DND-41 (cell line): ENCODE measurements around the gene SPRYD3.

ENCODE experiments used
- ATAC-seq: fragments of 200-7000 bp; cut with Tn5 transposase; 3 replicates; pipeline ENCODE4 v1.9.1; 2021; ENCODE audit warnings: low read depth; ENCODE audit not compliant: insufficient read depth
- DNase-seq: peaks from one replicate; pipeline ENCODE4 v3.0.0-alpha.2; 2020
- H2AFZ ChIP-seq: 2 replicates; pipeline ENCODE4 v1.6.0; 2012; ENCODE audit warnings: low read depth, low read length
- H3K27ac ChIP-seq: 2 replicates; pipeline ENCODE4 v1.5.1; 2012; ENCODE audit warnings: low read length, inconsistent platforms
- H3K27me3 ChIP-seq: fragments of 200-600 bp; sonication (generic); 2 replicates; pipeline ENCODE4 v1.6.0; 2012; ENCODE audit warnings: low read length, mild to moderate bottlenecking, inconsistent platforms; ENCODE audit not compliant: insufficient read depth, poor library complexity
- H3K36me3 ChIP-seq: 2 replicates; pipeline ENCODE4 v1.5.1; 2012; ENCODE audit warnings: low read length, inconsistent platforms; ENCODE audit not compliant: insufficient read depth
- H3K4me1 ChIP-seq: 2 replicates; pipeline ENCODE4 v1.5.1; 2012; ENCODE audit warnings: mild to moderate bottlenecking, low read length; ENCODE audit not compliant: insufficient read depth
- H3K4me2 ChIP-seq: 2 replicates; pipeline ENCODE4 v1.6.0; 2012; ENCODE audit warnings: mild to moderate bottlenecking, moderate library complexity, low read length, inconsistent platforms; ENCODE audit not compliant: insufficient read depth
- H3K4me3 ChIP-seq, 2 experiments: fragments of 200-600 bp in 1 of 2; shearing (Covaris generic) in 1 of 2; 2 replicates each; pipeline ENCODE4 v1.5.1; 2012 to 2016; ENCODE audit warnings: inconsistent platforms in 2 of 2, low read length in 2 of 2, mild to moderate bottlenecking in 2 of 2, low read depth in 1 of 2, moderate library complexity in 1 of 2
- H3K79me2 ChIP-seq: 2 replicates; pipeline ENCODE4 v1.6.0; 2012; ENCODE audit warnings: low read length, inconsistent platforms; ENCODE audit not compliant: insufficient read depth
- H3K9ac ChIP-seq: 2 replicates; pipeline ENCODE4 v1.6.0; 2012; ENCODE audit warnings: low read depth, mild to moderate bottlenecking, inconsistent platforms, low read length, moderate library complexity
- H3K9me3 ChIP-seq: 2 replicates; pipeline ENCODE4 v1.5.1; 2012; ENCODE audit warnings: low read length, moderate library complexity, mild to moderate bottlenecking, inconsistent platforms; ENCODE audit not compliant: insufficient read depth, severe bottlenecking
- H4K20me1 ChIP-seq: 2 replicates; pipeline ENCODE4 v1.6.0; 2012; ENCODE audit warnings: low read length; ENCODE audit not compliant: insufficient read depth
- EZH2 ChIP-seq: IDR thresholded peaks from 3 replicates; pipeline ENCODE4 v1.6.1; 2012; ENCODE audit warnings: borderline replicate concordance, low read depth, mild to moderate bottlenecking, moderate library complexity, low read length, inconsistent platforms; ENCODE audit not compliant: severe bottlenecking
- TF ChIP-seq, protein P1 (sequence below): IDR thresholded peaks from 2 replicates; pipeline ENCODE4 v1.5.1; 2012; ENCODE audit warnings: borderline replicate concordance, low read length, moderate library complexity, mild to moderate bottlenecking; ENCODE audit not compliant: poor library complexity, severe bottlenecking; ENCODE audit errors: extremely low read depth

SPRYD3 gene

DNA sequence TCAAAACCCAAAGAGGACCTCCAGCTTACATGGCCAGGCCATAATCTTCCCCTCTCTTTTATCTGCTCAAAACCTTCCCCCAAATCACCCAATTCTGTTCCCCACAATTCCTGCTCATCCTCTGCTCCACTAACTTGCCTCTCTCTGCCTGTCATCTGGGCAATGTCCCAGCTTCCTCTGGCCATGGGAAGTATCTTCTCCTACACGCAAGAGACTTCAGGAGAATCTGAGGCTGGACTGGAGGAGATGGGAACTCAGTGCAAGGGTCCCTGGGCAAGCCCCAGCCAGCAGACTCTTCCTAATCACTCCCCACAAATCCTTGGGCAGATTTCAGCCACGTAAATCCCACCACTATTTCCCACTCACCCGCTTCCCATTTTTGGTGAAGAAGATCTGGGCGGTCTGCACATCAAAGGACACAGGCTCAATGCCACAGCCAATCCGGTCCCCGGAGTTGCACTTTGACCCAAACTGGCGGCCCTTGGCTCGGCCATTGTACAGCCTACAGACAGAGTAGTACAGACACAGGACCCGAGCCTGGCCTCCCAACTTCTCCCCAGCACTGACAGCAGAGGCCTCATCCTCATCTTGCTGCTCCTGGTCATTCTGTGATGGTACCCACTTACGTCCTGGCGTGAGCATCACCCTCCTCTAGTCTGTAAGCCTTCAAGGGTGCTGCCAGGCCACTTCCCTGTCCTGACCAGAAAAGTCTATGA is 4.7 kb downstream of the SPRYD3 start:
- ATAC-seq: no peak
- peaks cover 9% of the 10 kb centered on the region for H3K79me2 ChIP-seq
- H3K36me3 ChIP-seq: peaks cover 44% of the 10 kb centered on the region
- TF ChIP-seq, protein P1, sequence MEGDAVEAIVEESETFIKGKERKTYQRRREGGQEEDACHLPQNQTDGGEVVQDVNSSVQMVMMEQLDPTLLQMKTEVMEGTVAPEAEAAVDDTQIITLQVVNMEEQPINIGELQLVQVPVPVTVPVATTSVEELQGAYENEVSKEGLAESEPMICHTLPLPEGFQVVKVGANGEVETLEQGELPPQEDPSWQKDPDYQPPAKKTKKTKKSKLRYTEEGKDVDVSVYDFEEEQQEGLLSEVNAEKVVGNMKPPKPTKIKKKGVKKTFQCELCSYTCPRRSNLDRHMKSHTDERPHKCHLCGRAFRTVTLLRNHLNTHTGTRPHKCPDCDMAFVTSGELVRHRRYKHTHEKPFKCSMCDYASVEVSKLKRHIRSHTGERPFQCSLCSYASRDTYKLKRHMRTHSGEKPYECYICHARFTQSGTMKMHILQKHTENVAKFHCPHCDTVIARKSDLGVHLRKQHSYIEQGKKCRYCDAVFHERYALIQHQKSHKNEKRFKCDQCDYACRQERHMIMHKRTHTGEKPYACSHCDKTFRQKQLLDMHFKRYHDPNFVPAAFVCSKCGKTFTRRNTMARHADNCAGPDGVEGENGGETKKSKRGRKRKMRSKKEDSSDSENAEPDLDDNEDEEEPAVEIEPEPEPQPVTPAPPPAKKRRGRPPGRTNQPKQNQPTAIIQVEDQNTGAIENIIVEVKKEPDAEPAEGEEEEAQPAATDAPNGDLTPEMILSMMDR: no peak
- TF ChIP-seq EZH2: no peak
- H3K27me3 ChIP-seq: no peaks in the 10 kb centered on the region
- H3K9ac ChIP-seq: no peak overlapping the region
- H3K27ac ChIP-seq: no peak overlapping the region
- H3K4me2 ChIP-seq: no peak overlapping the region
- H4K20me1 ChIP-seq: 0 out of 2 replicates have a peak, but pooled peaks cover under 1% of the 10 kb centered on the region
- no peak overlapping the region for H3K4me3 ChIP-seq
- no peak overlapping the region for H2AFZ ChIP-seq
- DNase-seq: no peak
- no peaks in the 10 kb centered on the region for H3K9me3 ChIP-seq
- H3K4me1 ChIP-seq: peaks cover 13% of the 10 kb centered on the region

DNA sequence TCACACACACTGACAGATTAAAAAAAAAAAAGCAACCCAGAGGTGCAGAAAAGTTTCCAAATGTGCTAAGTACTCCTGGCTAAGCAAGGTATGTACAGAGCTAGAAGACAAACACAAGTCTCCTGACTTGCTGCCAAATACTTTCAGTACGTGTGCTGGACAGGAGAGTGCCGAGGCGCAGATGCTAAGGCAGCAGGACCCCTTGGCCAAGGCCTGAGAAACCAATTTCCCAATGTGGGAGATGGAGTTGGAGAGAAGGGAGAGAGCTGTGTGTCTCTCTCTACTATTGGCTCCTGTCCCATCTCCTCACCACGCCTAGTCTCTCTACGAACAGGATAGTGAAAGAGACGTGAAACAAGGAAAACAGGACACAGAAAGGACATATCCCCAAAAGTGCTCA is 5.3 kb downstream of the SPRYD3 start:
- Histone ChIP-seq H3K4me2 (no peak overlapping the region), H3K79me2 (peaks cover 9% of the 10 kb centered on the region), H3K36me3 (peaks cover 46% of the 10 kb centered on the region), H3K9me3 (no peaks in the 10 kb centered on the region), H2AFZ (no peak overlapping the region), H3K27me3 (no peaks in the 10 kb centered on the region), H3K9ac (no peak overlapping the region), H4K20me1 (peaks cover 4% of the 10 kb centered on the region; the same call in 1 of the 2 replicates), H3K4me3 (no peak overlapping the region), H3K27ac (no peak overlapping the region), H3K4me1 (peaks cover 13% of the 10 kb centered on the region)
- DNase-seq (no peak), ATAC-seq (no peak)
- TF ChIP-seq EZH2: no peak
- TF ChIP-seq, protein P1: no peak

DNA sequence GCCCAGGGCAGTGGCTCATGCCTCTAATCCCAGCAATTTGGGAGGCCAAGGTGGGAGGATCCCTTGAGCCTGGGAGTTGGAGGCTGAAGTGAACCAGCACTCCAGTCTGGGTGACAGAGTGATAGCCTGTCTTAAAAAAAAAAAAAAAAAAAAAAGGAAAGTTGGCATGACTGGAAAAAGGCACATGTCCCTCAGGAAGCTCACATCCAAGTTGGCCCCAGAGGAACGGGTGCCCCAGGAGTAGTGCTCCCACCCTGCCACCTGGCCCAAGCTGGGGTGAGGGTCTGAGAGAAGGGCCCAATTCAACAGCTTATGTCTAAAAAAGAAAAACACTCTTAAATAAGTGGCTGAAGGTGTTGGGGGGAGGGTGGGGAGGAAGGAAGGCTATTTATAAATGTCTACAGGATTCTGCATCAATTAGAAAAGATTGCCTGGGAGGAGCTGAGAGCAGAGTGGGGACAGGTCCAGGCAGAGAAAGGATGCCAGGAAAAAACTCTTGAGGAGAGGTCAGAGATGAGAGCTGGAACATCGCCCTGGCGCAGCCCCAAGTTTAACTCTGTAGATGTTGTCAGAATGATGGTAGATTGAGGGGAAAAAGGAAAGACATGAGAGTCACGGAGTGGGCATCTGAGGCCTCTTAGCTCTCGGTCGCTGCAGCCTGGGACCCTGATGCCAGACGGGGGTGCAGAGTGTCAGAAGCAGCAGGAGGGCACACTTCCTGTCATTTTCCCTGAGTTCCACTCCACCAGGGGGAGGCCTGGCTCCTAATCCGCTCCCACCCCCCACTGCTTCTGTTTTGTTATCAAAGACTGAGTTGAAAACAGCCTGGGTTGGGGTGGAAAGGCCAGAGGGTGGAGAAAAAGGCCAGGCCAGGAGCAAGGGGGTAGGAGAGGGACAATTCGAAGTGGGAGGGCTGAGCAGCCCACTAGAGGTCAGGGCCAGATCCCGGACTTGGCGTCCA is 7.3 kb downstream of the SPRYD3 start:
- Histone ChIP-seq H3K4me1 (no peaks in the 10 kb centered on the region), H3K9me3 (no peaks in the 10 kb centered on the region), H3K79me2 (no peaks in the 10 kb centered on the region), H3K4me3 (no peak overlapping the region), H3K27me3 (no peaks in the 10 kb centered on the region), H3K27ac (no peak overlapping the region), H4K20me1 (peaks cover 4% of the 10 kb centered on the region; the same call in 1 of the 2 replicates), H3K4me2 (no peak overlapping the region), H3K36me3 (peaks cover 48% of the 10 kb centered on the region), H3K9ac (no peak overlapping the region), H2AFZ (no peak overlapping the region)
- DNase-seq (no peak), ATAC-seq (no peak)
- no peak for TF ChIP-seq EZH2
- TF ChIP-seq, protein P1: no peak
